Left hindlimb (tissue), 1 donor: Measurements from ENCODE around the gene ATP2B3.
"Not testable (repeated sequence)": the region's sequence is repeated elsewhere in the genome, so short reads cannot be mapped to it uniquely, and the experiment has no call there.

Experiments used
- DNase-seq: peaks from one replicate; pipeline ENCODE4 v3.0.0-alpha.2; 2018

Gene ATP2B3

DNA sequence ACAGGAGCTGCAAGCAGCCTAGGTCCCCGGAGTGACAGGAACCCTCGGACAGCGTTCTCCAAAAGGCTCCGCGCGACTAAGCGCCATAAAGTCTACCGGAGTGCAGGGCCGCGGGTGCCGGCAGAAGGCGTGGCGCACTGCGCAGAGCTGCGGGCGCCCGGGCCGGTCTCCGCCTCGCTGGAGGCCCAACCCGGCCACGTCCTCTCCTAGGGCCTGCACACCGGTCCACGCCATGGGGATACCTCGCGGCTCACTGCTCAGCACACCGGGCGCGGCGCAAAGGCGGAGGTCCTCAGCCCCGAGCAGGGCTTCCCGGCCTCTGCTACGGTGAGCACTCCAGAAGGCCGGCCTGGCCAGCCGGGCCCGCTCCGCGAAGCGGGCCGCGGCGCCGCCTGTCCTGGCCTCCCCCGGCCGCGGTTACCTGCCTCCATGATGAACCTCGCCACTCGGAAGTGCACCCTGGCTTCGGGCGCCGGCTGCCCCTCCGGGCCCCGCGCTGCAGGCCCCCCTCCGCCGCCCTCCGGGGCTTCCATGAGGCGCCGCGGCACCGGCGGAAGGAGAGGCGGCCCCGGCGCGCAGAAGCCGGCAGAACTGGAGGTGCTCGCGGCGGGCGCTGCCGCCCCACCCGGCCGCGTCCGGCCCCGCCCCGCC is 81.2 kb downstream of the ATP2B3 start, which contains the start of gene CCNQ:
Gene CCNQ (minus strand): TSS at position 599 of the 651 bp plus-strand sequence. CDS start 66 bp downstream, at position 533.
- no peak for DNase-seq

DNA sequence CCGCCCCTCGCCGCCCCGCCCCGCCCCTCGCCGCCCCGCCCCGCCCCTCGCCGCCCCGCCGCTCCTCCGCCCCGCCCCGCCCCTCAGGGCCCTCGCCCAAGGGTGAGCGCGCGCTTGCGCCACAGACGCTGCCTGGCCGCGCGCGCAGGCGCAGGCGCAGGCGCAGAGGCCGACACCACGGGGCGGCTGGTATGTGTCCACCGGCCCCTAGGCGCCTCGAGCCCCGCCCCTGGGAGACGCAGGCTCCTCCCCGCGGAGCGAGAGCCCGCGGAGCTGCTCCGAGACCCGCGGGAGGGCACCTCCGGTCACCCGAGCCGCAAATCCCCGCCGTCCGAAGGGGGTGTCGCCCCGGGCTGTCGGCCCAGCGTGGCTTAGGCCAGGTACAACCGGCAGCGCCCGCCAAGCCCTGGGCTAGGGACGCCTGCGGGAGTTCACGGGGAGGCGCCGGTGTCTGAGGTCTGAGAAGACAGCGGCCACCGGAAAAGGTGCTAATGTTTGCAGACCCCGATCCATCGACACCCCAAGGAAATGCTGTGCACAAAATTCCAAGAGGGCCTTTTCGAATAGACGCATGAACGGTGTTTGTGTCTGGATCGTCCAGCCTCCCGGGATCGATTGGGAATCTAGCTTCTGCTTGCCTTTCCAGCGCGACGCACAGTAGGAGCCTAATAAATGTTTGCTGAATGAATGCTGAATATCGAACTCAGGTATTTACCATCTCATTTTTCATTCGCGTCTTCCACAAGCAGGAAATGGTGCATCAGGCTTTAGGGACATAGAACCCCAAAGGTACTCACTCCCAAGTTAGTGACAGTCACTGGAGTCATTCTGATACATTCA is 82.0 kb downstream of the ATP2B3 start:
- peak; percentile 90 for DNase-seq

DNA sequence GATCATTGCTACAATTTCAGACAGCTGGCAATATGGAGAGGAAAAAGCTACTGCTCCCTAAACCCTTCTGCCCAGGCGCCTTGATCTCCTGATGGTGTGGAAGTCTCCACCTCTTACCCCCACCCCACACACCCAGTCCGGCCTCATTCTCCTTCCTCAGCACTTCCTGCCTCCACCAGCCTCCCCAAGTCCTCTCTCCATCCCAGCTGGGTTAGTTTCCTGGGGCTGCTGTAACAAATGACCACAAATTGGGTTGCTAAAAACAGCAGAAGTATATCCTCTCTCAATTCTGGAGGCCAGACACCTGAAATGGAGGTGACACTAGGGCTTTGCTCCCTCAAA is 82.6 kb downstream of the ATP2B3 start:
- no peak for DNase-seq

GRCh38 chrX:153600921-153601320 is 83.5 kb downstream of the ATP2B3 start:
- no peak for DNase-seq

GRCh38 chrX:153601511-153602110 is 84.2 kb downstream of the ATP2B3 start:
- DNase-seq: no peak

- DNase-seq: no peak
These were observed 85.2 kb downstream of the ATP2B3 start for GRCh38 chrX:153602601-153603000.

- DNase-seq: no peak
These were observed 85.8 kb downstream of the ATP2B3 start for GRCh38 chrX:153603131-153603656.

DNA sequence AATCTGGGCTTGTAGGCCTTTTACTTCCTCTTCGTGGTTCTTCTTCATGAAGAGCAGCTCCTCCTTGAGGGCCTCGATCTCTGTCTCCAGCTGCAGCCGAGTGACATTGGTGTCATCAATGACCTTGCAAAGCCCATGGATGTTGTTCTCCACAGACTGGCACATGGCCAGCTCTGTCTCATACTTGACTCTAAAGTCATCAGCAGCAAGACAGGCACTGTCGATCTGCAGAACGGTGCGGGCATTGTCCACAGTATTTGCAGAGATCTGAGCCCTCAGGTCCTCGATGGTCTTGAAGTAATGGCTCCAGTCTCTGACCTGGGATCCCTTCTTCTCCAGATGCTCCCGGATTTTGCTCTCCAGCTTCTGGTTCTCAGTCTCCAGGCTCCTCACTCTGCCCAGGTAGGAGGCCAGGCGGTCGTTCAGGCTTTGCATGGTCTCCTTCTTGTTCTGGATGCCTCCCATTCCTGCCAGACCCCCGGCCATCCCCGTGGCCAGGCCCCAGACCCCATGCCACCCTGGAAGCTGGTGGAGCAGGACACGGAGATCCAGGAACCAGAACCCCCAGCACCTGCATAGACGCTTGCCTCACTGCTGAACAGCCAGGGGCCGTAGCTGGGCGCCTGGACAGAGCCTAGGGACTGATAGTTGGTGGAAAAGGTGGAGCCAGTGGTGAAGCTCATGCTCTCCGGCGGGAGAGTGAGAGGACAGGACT is 87.4 kb downstream of the ATP2B3 start:
- not testable (repeated sequence) for DNase-seq

DNA sequence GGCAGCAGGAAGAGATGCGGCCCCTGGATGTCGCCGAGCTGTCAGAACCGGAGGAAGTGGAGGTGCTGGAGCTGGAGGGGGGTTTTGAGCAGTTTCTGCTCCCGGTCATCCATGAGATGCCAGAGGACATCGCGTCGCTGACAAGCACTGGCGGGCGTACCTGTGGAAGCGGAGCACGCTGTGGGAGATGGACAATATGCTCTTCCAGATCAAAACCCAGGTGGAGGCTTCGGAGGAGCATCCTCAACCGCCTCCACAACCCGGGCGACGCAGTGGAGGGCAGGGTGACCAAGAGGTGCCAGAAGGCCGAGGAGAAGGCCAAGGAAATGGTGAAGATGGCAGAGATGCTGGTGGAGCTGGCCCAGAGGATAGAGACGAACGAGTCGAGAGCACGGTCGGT is 89.1 kb downstream of the ATP2B3 start:
- DNase-seq: no peak

GRCh38 chrX:153608376-153608775 is 90.9 kb downstream of the ATP2B3 start:
- DNase-seq: no peak

GRCh38 chrX:153608806-153609205 is 91.4 kb downstream of the ATP2B3 start:
- DNase-seq: no peak

DNA sequence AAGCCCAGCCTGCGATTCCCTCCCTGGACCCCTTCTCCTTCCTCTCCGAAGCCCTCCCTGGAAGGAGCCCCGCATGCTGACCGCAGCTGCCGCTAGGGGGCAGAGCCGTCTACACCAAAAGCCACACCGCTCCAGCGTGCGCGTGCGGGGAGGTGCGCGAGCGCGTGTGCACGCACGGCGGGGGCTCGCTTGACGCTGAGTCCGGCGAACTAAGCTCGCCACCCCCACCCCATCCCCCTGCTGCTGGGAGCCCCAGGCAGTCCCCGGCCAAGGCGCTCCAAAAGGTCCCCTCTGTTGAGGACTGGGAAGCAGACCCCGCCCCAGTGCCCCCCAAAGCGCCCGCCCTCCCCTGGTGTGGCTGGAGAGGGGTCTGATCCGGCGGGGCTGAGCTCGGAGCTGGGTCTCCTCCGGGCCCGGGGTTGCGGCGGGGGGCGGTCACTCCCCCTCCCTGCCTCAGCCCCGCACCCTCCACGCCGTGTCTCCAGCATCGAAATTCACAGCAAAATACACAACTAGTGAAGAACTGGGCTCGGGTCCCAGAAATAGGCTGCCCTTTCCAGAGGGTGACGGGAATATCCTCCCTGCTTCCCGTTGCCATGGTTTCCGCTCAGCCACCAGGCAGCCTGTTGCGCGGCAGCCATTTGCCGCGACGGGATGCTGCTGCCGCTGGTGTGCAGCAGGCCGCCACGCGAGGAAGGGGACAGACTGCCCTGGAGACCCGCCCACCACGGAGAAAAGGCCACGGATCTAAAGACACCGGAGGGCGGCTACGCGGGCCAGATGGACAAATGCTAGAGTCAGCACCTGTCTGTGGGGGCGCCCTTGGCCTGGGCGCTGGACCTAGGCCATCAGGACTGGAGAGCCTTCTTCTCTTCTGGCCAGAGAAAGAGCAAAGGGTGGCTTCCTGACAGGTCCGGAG is 92.7 kb downstream of the ATP2B3 start:
- DNase-seq: peak; percentile 80

GRCh38 chrX:153610836-153611213 is 93.4 kb downstream of the ATP2B3 start:
- no peak for DNase-seq

- DNase-seq: no peak
These were observed 94.1 kb downstream of the ATP2B3 start for GRCh38 chrX:153611298-153612095.

GRCh38 chrX:153612413-153612812 is 95.0 kb downstream of the ATP2B3 start:
- DNase-seq: no peak

- DNase-seq: no peak
These were observed 97.4 kb downstream of the ATP2B3 start for GRCh38 chrX:153614818-153615217.

- no peak for DNase-seq
These were observed 103.1 kb downstream of the ATP2B3 start for GRCh38 chrX:153620576-153620975.

DNA sequence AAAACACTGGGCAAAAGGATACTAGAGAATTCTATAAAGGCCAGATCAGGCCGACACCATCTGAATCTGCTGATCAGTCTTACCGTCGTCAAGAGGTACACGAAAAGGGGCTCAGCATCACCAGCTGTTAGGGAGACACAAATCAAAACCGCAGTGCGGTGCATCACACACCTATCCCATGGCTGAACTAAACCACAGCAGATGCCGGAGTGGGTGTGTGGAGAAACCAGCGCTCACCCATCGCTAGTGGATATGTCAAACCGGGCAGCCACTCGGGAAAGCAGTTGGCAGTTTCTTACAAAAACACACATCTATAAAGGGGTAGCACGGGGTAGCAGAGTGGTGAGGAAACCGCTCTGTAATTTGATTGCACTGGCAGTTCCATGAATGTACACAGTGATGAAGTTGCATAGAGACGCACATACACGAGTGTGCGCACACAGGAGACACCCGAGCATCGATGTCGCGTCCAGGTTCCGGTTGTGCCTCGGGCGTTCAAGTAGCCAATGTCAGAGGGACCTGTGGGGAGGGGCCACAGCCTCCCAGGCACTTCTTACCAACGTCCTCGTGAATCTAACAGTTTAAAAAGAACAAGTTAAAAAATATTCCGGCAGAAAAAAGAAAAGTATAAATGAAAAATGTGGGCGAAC is 104.6 kb downstream of the ATP2B3 start:
- no peak for DNase-seq

GRCh38 chrX:153622661-153623309 is 105.3 kb downstream of the ATP2B3 start:
- no peak for DNase-seq
